Stimulated activated CD8-positive, alpha-beta memory T cell treated with anti-CD3 and anti-CD28 coated beads, Interleukin-2, amount 100 ng/mL, for 1 hour (primary cell): ENCODE results near the gene MYO15B.

Experiments
- DNase-seq, 2 donors: peaks; one replicate each; pipeline ENCODE4 v3.0.0-alpha.2; 2020; ENCODE audit warnings: low read depth in 2 of 2

MYO15B gene

DNA sequence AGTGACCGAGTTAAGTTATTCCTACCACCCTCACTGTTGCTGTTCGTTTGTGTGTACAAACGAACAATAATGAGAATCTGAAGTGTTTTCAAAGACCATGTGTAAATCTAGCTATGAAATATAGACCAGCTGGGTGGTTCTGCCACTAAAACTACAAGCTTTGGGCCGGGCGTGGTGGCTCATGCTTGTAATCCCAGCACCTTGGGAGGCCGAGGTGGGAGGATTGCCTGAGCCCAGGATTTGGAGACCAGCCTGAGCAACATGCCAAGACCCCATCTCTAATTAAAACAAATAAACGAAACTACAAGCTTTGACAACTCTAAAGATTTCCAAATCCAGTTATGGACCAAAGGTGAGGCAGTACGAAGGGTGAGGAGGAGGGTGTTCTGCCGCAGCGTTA lies 78.4 kb downstream of the MYO15B start:
- DNase-seq, result no peak

DNA sequence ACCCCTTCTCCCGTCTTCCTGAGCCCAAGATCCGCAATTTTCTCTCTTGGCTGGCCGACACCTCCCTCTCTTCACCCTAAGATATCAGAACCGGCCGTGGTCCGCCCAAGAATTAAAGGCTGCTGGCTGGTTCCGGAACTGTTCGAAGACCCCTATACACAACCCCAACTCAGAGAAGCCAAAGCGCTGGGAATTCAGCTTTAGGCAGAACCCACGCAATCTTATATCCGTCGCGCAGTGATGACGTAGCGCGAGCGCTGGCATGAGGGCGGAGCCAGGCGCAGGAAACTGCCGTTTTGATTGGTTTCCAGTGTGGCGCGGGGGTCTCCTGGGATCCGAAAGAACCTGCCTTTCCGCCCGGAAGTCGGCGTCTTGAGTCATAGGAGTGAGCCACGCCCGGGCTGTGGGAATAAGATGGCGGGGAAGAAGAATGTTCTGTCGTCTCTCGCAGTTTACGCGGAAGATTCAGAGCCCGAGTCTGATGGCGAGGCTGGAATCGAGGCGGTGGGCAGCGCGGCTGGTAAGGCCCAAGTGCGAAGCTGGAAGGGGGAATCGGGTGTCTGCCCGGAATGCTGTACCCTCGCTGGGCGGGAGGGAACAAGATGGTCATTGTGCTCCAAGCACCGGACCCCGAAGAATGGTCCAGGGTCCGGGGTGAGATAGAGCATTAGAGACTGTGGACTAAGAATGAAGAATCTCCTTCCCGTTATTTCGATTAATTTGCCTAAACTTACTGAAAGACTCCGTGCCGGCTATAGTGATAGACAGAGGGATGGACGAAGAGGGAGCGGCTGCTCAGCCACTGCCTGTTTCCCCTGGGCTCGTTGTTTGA lies 79.6 kb downstream of the MYO15B start, which contains the start of the genes RECQL5 and SAP30BP:
Gene RECQL5, minus strand, starts transcription at position 196 of the 832 bp plus-strand sequence. CDS start 597 bp downstream, outside the sequence.
Gene SAP30BP, plus strand, starts transcription at position 380 of the 832 bp plus-strand sequence. Its CDS starts 35 bp downstream, at position 415.
- DNase-seq, result peak; percentile 95 to 99

GRCh38 chr17:75667825-75668224 lies 80.2 kb downstream of the MYO15B start:
- DNase-seq, result no peak

- no peak for DNase-seq
Measured at GRCh38 chr17:75668489-75668888, 80.9 kb downstream of the MYO15B start.

DNA sequence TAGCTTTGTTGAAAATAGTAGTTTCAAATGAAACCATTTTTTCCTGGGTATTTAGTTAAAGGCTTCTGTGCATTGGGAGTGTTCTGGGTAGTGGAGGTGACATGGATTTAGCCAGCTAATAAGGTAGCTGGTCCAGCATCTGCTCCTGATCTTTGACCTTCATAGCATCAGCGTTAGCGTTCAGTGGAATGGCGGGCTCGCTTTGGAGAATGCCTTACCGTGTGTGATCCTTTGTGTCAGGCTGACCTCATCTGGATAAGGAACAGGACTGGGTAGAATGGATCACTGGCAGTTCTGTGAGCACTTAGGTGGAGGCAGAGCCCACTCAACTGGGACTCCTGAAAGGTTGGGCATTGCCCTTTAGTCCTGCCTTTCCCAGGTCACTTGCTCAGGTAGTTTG lies 83.3 kb downstream of the MYO15B start:
- DNase-seq, result no peak

DNA sequence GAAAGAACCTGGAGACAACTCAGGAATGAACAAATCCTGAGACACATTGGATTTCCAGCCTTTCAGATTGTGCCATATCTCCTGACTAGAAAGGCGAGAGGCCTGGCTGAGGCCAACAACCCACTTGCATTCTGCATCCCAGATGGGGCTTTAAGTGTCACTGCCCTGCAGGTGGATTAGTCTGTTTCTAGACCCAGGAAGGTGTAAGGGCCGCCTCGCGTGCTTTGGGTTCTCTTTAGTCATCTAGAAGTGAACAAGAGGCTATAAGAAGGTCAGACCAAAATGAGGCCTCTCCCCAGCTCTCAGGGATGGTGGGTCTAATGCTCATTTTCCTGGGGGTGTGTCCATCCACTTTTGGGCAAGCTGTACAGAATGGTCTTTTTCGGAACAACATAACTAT lies 84.4 kb downstream of the MYO15B start:
- DNase-seq, result no peak

DNA sequence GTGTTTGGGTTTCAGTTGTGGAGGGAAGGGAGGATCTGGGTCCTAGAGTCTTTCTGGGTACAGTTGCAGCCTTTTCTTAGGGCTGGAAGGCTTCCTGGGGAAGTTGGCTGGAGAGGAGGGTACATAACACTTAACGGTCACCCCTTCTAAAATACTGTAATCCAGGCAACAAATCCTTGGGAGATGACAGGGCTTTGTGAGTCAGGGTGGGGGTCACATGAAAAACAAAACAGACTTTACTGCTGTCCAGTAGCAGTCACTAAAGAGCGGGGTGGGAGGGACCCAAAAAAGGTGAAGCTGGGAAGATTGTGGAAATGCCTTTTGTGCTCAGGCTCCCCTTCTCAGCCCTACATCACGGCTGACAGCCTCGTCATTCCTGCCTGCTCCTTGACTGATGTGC lies 85.9 kb downstream of the MYO15B start:
- DNase-seq, result no peak
